ENCODE data around the gene MALRD1. TPM values are rescaled to one million over a fixed set of nuclear protein-coding genes. Genes with fewer than 3 reads are reported as not detected.

The MALRD1 gene
- total RNA-seq, 1 donor from 2014 or later, result not detected

DNA sequence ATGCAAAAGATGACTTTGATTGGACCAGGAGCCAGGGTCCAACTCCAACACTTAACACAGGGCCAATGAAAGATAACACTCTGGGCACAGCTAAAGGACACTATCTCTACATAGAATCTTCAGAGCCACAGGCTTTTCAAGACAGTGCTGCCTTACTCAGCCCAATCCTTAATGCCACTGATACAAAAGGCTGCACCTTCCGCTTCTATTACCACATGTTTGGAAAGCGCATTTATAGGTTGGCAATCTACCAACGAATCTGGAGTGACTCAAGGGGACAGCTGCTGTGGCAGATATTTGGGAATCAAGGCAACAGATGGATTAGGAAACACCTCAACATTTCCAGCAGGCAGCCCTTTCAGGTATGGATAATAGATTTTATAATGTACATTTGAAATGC lies 160.7 kb downstream of the MALRD1 start:
- no peak for DNase-seq (ENCODE audit: extremely low read depth, low read depth, low spot score)

DNA sequence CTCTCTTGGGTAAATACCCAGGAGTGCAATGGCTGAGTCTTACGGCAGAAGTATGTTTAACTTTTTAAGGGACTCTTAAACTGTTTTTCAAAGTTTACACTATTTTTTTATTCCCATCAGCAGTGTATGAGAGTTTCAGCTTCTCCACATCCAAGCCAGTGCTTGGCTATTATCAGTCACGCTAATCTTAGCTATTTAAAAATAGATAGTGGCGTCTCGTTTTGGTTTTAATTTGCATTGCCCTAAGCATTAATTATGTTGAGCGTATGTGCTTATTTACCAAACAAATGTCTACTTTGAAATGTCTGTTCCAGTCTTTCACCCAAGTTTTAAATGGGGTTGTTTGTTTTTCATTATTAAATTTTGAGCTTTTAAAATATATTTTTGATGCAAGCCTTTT lies 164.0 kb downstream of the MALRD1 start:
- DNase-seq (ENCODE audit: extremely low read depth, low read depth, low spot score), result no peak

DNA sequence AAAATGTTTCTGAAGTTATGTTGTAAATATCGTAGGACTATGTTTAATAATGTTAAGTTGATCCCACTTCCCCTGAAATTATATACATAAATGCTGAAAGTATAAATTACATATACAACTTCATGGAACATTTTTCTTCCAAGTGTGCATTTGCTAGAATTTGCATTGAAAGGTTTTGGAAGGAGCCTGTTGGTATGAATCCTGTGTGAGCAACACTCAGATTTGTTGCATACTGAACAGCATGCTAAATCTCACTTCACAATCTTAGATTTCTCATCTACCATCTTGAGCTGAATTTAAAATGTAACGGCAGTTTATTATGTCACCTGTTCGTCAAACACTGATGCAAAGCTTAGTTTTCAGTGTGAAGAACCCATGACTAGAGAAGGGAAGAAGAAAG lies 172.6 kb downstream of the MALRD1 start:
- DNase-seq (ENCODE audit: extremely low read depth, low read depth, low spot score), result no peak

DNA sequence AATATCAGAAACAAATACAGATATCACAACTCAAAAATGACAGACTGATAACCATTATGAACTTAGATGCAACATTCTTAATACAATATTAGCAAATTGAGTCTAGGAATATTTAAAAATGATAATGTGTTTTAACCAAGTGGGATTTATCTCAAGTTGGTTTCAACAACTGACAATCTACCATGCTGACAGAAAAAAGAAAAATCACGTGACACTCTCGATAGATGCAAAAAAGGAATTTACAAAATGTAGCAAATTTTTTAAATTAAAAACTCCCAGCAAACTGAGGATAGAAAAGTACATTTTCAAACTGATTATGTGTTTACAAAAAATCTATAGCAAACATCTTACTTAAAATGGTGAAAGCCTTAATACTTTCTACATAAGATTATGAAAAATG lies 177.4 kb downstream of the MALRD1 start:
- no peak for DNase-seq (ENCODE audit: extremely low read depth, low read depth, low spot score)

DNA sequence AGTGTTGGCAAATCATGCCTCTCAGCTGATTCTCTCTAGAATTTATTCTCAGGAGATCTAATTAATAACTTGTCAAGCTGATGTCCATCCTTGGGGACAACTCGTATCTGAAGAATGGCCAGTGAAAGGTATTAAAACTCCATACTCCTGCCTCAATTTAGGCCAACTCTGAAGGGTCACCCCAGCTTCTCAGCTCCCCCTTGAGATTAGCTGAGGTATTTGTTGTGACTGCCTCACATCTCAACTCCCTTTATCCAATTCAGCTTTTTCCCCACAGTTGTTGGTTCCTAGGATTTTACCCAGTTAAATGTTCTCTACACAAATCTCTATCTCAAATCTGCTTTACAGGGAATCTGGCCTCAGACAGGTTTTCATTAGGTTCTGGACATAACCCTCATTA lies 182.4 kb downstream of the MALRD1 start:
- DNase-seq (ENCODE audit: extremely low read depth, low read depth, low spot score), result no peak

DNA sequence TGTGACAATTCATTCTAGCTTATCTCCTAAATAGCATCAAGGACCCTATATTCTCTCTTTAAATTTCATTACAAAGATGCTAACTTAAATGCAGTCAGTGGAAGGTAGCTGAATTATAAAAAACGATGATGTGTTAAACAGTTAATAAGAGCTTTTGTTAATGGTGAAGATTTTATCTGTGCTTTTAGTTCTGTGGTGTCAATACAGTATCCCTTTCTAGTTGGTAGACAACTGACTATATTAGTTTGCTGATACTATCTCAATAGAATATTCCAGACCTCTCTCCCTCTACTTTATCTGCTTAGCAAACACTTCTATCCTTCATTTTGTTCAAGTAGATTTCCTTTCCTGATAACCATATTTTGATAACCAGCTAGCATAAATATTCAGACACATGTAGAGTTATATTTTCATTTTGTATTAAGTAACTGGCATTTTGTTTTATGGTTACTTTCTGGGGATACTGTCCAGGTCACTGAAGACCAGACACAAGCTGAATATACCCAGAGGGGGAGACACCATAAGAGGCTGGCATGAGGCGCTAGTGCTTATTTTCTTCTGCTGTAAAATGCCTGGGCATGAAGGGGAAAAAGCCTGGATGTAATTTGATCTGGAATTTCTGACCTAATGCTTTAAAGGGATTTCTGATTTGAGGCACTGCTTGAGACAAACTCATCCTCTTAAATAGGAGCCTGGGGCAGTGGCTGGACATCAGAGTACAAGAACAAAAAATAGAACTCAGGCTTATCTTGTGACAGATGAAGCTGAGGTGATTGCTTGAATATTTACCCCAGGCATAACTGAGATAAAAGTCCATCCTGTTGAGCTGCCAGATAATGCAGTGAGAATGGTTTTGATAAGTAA lies 197.5 kb downstream of the MALRD1 start:
- no peak for DNase-seq (ENCODE audit: extremely low read depth, low read depth, low spot score)

DNA sequence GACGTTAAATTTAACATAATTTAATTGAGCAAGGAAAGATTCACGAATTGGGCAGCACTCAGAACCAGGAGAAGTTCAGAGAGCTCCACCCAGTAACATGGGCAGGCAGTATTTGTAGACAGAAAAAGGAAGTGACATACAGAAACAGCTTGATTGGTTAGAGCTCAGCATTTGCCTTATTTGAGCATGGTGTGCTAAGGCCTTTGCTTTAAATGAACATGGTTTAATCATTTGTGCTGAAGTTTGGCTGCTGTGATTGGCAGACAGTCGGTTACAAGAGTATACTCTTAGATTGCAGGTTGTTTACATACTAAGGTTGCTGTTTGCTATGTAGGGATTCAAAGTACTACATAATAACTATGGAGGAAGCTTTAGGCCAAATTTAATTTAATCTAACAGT lies 199.2 kb downstream of the MALRD1 start:
- no peak for DNase-seq (ENCODE audit: extremely low read depth, low read depth, low spot score)

DNA sequence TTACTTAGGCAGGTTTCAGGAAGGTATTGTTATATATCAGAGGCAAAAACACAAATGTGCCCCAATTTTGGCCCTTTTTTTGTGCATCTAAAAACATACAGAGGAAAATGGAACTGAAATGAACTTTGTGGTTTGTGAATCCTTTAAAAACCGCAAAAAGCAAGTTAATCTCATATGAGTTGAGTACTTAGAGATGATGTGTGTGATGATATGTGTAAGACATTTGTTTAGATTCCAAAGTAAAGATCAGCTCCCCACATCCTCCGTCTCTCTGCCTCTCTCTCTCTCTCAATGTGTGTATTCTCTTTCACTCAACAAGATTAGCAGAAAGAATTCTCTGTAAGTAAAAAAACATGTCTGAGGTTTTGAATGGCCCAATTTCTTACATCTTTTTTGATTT lies 201.9 kb downstream of the MALRD1 start:
- DNase-seq (ENCODE audit: extremely low read depth, low read depth, low spot score), result no peak

DNA sequence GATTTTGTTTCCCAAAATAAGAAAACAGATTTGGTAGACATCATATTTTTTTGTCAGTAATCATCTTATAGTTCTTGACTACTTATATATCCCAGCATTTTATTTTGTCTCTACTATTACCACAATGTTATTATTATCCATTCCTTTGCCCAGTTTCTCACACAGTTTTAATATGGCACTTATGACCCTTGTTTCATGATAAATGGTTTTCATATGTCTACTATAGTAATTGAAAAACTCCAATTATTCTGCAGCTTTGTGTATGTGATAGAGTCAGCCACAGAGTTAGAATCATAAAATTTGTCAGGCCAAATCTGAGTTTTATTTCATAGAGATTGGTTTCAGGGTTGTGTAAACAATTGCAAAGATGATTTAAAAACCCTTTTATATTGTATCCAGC lies 203.9 kb downstream of the MALRD1 start:
- DNase-seq (ENCODE audit: extremely low read depth, low read depth, low spot score), result no peak

DNA sequence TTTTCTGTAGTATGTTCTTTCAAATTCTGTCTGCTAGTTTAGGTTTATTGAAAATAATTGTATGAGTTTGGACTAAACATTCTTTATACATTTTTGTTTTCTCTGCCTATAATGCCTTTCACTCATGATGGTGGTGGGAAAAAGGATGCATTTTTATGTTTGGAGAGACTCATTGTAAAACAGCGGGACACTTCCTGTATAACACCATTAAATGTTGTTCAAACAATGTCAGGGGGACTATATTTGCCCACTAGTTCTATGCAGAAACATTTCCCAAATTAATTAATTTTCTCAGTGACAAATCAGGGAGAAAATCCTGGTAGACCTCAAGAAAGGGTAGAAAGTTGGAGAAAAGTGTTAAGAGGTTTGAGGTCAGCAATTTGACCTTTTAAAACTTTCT lies 207.7 kb downstream of the MALRD1 start:
- DNase-seq (ENCODE audit: extremely low read depth, low read depth, low spot score), result no peak

DNA sequence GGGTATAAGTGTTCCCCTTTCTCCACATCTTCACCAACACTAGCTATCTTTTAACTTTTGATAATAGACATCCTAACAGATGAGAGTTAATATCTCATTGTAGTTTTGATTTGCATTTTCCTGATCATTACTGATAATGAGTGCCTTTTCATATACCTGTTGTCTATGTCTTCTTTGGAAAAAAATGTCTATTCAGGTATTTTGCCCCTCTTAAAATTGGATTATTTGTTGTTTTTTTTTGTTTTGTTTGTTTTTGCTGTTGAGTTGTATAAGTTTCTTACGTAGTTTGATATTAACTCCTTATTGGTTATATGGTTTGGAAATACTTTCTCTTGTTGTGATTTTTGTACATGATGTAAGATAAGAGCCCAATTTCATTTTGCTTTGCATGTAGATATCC lies 214.7 kb downstream of the MALRD1 start:
- no peak for DNase-seq (ENCODE audit: extremely low read depth, low read depth, low spot score)

DNA sequence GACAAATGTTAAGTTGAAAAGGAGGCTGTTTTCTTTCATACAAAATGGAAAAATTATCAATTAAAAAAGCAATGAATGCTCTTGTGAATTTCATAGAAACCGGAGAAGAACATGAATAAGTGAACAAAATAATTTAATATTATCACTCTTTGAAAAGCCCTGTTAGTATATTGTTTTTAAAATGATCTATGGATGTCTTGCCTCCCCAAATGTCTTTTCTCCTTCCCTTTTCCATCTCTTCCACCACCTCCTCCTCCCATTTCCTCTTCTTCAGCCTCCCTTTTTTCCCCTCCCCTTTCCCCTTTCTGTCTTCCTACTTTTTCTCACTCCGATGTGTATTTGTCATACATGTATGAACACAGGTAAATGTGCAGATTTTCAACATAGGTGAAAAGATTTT lies 234.7 kb downstream of the MALRD1 start:
- no peak for DNase-seq (ENCODE audit: extremely low read depth, low read depth, low spot score)

DNA sequence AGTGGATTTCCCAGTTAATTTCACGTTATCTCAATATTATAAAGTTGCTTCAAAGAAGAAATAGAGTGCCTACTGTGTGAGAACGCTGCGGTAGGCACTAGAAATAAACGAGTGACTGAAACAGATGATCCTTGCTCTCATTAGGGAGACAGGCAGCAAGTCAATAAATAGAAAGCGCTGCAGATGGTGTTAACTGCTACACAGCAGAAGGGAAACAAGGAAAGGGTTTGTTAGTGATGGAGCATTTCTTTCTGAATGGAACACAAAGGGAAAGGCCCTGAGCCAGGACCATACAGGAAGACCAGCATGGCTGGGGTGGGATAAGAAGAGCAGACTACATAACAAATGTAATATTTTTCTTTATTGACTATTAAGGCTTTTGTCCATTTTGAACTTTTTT lies 235.2 kb downstream of the MALRD1 start:
- DNase-seq (ENCODE audit: extremely low read depth, low read depth, low spot score), result no peak

DNA sequence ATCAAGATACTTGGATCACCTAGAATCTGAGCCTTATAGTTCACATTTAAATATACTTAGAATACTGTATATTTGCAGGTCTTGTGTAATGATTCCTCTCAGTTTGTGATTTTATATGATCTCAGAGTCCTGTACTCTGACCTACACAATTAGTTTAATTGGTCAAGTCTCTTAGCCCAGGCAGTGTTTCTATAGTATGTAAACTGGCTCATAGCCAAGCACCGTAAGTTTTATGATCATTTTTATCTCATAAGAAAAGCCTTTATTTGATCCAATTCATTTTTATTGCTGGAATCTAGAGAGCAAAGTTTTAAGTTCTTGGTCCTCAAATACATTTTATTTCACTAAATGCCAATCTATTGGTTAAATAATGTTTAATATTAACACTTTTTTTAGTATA lies 242.2 kb downstream of the MALRD1 start:
- DNase-seq (ENCODE audit: extremely low read depth, low read depth, low spot score), result no peak

DNA sequence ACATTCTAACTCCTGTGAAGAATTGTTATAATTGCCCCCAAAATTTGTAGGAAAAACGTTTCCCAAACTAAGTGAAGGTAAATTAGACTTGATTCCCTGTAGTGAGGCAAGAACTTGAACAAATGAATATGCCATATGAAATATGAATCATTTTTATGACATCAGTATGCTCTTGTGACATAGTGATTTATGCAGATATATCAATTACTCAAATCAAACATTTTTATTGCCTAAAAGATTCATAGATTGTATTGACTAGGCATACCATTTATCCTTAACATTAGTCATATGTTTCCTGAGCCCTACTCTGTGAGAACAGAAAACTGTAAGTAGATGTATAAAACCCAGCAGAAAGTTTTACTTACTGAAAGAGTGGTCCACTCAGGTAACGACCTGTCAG lies 245.6 kb downstream of the MALRD1 start:
- DNase-seq (ENCODE audit: extremely low read depth, low read depth, low spot score), result no peak

DNA sequence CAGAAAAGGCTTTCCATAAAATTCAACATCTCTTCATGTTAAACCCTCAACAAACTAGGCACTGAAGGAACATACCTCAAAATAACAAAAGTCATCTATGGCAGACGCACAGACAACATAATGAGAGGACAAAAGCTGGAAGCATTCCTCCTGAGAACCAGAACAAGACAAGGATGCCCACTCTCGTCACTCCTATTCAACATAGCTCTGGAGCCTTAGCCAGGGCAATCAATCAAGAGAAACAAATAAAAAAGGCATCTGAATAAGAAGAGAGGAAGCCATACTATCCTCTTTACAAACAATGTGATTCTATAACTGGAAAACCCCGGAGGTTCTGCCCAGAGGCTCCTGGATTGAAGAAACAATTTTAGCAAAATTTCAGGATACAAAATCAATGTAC lies 251.0 kb downstream of the MALRD1 start:
- DNase-seq (ENCODE audit: extremely low read depth, low read depth, low spot score), result no peak

DNA sequence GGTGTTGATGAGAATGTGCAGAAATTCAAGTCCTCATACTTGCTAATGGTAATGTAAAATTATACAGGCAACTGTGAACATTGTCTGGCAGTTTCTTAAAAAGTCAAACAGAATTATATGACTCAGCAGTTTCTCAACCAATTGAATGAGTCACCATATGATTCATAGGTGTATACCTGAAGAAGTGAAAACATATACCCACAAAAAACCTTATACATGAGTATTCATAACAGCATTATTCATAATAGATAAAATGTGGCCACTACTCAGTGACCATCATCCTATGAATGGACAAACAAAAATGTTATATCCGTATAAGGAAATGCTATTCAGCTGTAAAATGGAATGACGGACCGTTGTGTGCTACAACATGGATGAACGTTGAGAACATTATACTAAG lies 253.5 kb downstream of the MALRD1 start:
- DNase-seq (ENCODE audit: extremely low read depth, low read depth, low spot score), result no peak

DNA sequence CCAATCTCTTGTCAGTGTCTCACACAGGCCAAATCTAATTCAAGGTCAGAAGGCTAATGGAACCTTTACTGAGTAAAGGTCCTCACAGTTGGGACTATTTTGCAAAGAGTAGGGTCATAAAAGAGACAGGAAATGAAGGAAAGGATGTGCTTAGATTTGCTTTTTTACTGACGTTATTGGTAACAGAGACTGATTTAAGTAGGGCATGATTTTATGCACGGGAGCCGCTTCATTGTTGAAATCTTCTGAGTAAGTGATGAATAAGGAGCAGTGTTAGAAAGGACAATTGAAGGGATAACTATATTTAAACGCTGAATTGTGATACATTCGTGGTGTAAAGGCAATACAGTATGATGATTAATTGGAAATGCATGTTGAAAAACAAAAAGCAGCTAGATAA lies 261.5 kb downstream of the MALRD1 start:
- DNase-seq (ENCODE audit: extremely low read depth, low read depth, low spot score), result no peak

DNA sequence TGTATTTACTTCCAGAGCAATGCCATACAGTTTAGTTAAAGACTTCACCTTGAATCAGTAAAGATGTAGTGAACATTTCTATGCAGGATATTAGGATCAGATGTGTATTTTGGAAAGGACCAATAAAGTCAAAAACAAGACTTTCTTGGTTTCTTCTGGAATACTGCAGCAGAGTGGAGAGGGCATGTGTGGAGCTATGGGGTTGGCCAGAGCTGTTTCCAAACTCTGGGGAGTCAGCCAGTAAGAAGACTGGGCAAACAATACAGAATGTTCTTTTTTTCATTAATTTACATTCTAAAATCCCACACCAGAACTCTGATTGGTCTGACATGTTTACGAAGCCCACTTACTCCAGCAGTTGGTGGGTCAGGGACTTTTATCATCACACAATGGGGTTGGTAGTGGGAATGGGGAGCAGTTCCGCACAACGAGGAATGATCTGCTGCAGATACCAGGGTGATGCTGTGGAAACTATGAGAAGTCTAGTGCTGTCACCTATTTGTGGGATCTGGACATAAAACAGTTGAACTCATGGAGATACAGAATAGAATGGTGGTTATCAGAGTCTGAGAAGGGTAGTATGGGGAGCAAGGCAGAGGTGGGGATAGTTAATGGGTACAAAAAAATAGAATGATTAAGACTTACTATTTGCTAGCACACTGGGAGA lies 267.7 kb downstream of the MALRD1 start:
- DNase-seq (ENCODE audit: extremely low read depth, low read depth, low spot score), result no peak

DNA sequence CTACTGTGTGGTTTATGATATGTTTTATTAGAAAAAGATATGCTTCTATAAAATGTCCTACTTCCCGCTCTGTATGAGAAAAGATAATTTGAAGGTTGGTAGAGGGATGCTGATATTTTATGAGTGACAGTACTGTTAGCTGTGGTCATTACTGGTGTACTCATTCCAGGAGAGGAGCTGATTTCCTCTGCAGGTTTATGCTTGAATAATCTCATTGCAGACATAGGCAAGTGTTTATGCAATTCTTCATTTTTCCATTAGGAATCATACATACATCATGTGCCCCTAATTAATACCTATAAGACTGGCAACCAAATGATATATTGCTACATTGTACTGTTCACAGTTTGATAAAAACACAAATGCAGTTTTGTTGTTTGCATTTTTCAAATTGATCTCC lies 269.4 kb downstream of the MALRD1 start:
- DNase-seq (ENCODE audit: extremely low read depth, low read depth, low spot score), result no peak

DNA sequence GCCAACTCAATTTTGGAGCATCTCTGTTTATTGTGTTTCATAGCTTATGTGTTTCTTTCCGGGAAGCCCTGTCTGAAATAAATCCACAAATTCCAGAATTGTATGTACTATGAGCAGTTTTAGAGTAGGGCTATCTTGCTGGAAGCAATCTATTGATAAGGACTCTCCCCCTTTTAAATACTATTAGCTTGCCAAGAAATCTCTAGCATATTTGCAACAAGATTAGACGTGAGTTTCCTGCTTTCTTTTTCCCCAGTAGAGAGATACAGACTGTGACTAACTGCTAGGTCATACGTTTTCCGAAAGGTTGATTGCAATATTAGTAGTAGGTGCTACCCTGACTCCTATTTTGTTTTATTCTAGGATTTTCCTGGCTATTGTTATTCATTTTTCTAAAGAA lies 277.0 kb downstream of the MALRD1 start:
- DNase-seq (ENCODE audit: extremely low read depth, low read depth, low spot score), result no peak

DNA sequence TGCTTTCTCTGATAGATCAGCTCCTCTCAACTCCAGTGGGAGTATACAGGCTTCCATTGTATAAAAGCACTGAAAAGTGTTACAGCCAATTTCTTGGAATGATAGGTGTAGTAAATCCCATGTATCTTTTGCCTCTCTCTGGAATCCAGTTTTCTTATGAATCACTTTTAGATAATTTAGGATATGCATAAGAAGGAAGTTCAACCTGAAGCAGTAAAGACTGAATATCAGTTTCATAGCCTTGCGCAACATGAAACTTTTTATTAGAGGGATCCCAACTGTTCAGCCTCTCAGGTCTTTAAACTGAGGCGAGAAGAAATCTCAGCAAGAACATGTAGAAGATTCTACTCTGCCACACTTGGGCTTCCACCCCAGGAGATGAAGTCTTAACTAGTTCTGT lies 280.0 kb downstream of the MALRD1 start:
- no peak for DNase-seq (ENCODE audit: extremely low read depth, low read depth, low spot score)

DNA sequence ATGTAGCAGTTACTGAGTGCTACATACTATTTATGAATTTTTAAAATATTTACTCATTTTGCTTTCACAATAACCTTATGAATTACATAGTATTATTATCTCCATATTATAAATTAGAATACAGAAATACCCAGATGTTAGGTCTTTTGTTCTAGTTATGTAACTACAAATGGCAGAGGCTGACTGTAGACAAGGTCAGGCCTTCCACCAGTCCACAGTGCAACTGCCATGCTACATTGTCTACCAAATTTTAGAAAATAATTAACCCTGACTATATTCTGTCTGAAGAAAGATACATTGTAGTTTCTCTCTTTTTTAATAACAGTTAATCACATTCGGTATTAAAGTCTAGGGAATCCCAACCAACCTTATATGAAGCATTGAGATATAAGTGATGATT lies 280.9 kb downstream of the MALRD1 start:
- DNase-seq (ENCODE audit: extremely low read depth, low read depth, low spot score), result no peak
